ENCODE measurements around the gene MAPK6. TPM values are rescaled to one million over a fixed set of nuclear protein-coding genes. Genes with fewer than 3 reads are reported as not detected.

Gene MAPK6
- total and polyA plus RNA-seq, 2 donors (not counting 1 experiment from before 2014, with no cell fraction given), result 3.2 to 17.9 TPM

DNA sequence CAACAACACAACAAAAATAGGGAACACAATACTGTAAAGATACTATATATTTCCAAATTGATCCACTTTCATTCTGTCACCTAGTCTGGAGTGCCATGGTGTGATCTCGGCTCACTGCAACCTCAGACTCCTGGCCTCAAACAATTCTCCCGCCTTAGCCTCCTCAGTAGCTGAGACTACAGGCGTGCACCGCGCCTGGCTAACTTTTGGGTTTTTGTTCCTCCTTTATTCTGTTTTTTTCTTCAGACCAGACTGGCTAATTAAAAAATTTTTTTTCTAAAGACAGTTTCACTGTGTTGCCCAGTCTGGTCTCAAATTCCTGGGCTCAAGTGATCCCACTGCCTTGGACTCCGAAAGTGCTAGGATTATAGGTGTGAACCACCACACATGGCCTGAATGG lies 88.2 kb downstream of the MAPK6 start:
- no peak overlapping the region for H2AFZ ChIP-seq (ENCODE audit: insufficient read depth, low read depth, low read length, poor library complexity, severe bottlenecking)
- H3K27me3 ChIP-seq (replicated peaks in 1 of 4; ENCODE audit: control extremely low read depth in 1 of 4, control insufficient read depth in 3 of 4, insufficient read depth in 4 of 4, low read length in 3 of 4), result peaks cover 0 to 17% (median 4%) of the 10 kb centered on the region in 4 experiments
- no peak for ATAC-seq (ENCODE audit: low read depth)
- H3K27ac Mint-ChIP-seq, result no peak overlapping the region
- H3K27ac ChIP-seq (ENCODE audit: low read length in 2 of 2), result no peak overlapping the region
- TF ChIP-seq, protein P1, sequence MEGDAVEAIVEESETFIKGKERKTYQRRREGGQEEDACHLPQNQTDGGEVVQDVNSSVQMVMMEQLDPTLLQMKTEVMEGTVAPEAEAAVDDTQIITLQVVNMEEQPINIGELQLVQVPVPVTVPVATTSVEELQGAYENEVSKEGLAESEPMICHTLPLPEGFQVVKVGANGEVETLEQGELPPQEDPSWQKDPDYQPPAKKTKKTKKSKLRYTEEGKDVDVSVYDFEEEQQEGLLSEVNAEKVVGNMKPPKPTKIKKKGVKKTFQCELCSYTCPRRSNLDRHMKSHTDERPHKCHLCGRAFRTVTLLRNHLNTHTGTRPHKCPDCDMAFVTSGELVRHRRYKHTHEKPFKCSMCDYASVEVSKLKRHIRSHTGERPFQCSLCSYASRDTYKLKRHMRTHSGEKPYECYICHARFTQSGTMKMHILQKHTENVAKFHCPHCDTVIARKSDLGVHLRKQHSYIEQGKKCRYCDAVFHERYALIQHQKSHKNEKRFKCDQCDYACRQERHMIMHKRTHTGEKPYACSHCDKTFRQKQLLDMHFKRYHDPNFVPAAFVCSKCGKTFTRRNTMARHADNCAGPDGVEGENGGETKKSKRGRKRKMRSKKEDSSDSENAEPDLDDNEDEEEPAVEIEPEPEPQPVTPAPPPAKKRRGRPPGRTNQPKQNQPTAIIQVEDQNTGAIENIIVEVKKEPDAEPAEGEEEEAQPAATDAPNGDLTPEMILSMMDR (IDR thresholded peaks at IDR 0.05), result no peak
- no peak for TF ChIP-seq EZH2 (IDR thresholded peaks at IDR 0.05; ENCODE audit: borderline replicate concordance, insufficient read depth, low read depth, low read length, poor library complexity, severe bottlenecking)
- H3K4me3 ChIP-seq (ENCODE audit: control extremely low read depth in 1 of 5, extremely low read depth in 1 of 5, insufficient read depth in 1 of 5, low read depth in 2 of 5, low read length in 4 of 5), result no peak overlapping the region
- H3K9ac ChIP-seq (ENCODE audit: low read length), result no peak overlapping the region
- H3K4me1 Mint-ChIP-seq, result peaks cover 42% of the 10 kb centered on the region
- H3K36me3 ChIP-seq (replicated peaks in 1 of 2; ENCODE audit: control extremely low read depth in 1 of 2, control insufficient read depth in 1 of 2, extremely low read depth in 1 of 2, insufficient read depth in 2 of 2, low read length in 1 of 2), result no peaks in the 10 kb centered on the region
- no peaks in the 10 kb centered on the region for H4K20me1 ChIP-seq (ENCODE audit: control insufficient read depth, insufficient read depth, low read length, poor library complexity, severe bottlenecking)
- H3K9me3 ChIP-seq (ENCODE audit: control extremely low read depth in 1 of 3, control insufficient read depth in 2 of 3, insufficient read depth in 1 of 3, low read length in 2 of 3), result no peaks in the 10 kb centered on the region
- no peaks in the 10 kb centered on the region for H3K9me3 Mint-ChIP-seq (ENCODE audit: insufficient read depth)
- ChIA-PET CTCF (interaction anchor here (1.5 kb wide), 1 partner anchor 28 kb away, joined by 3 read pairs; no protein-coding TSS in a partner anchor), POLR2A (no interaction called here)
- DNase-seq, result no peak
- H3K79me2 ChIP-seq (ENCODE audit: control insufficient read depth, insufficient read depth, low read length), result no peaks in the 10 kb centered on the region
- H3K27me3 Mint-ChIP-seq, result peaks cover 14% of the 10 kb centered on the region
- no peak overlapping the region for H3K4me3 Mint-ChIP-seq
- WGBS (ENCODE audit: insufficient coverage), result 42% methylated on average over 6 of the region's 6 CpGs
- no peak overlapping the region for H3K4me2 ChIP-seq (replicated peaks; ENCODE audit: low read depth, low read length, poor library complexity, severe bottlenecking)
- H3K4me1 ChIP-seq (ENCODE audit: control insufficient read depth in 2 of 2, insufficient read depth in 2 of 2, low read length in 2 of 2), result peaks cover 28 to 63% of the 10 kb centered on the region in 2 donors
- intact Hi-C loops (cut with micrococcal nuclease), result no loop called here

DNA sequence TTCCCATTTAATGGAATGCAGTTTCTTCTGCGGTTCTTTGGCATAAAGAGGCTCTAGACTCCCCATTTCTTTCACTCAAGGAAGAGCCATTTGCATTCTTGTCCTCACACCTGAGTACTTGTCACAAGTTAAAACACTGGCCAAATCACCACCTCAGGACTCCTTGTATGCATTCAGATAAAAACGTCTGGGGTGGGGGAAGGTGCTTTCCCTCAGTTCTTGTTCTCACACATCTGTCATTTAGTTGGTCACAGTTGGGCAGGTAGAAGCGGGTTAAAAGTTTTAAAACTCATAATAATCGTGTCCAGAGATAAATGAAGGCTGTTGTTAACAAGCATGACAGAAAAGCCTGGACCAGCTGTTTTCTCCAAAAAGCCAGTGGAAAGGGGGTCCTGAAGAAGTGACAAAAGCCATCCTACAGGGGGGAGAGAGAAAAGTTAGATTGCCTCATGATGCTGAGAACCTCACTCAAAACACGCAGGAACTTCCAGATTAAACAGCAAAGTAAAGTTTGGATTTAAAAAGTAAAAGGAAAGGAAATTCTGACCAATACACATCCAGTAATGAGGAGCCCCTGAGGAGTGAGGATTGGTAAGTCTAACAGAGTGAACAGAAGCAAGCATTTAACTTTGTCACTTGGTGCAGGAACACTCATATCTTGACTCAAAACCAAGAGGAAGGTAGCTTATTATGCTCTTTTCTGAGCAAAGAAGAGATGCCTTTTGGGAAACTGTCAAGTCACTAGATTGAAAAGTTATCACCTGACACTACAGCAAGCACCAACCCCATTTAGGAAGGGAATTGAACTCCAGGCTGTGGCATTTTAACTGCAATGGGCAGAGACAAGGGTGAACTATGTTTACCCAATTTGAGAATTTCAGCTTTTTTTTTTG lies 90.8 kb downstream of the MAPK6 start:
- no peak for DNase-seq
- H3K9me3 Mint-ChIP-seq (ENCODE audit: insufficient read depth), result no peaks in the 10 kb centered on the region
- no peak overlapping the region for H3K9ac ChIP-seq (ENCODE audit: low read length)
- H3K4me3 Mint-ChIP-seq, result peak overlapping the region; percentile 20
- no CpG with 5 or more reads among the region's 5 CpGs for WGBS (ENCODE audit: insufficient coverage)
- H3K4me1 ChIP-seq (ENCODE audit: control insufficient read depth in 2 of 2, insufficient read depth in 2 of 2, low read length in 2 of 2), result peaks cover 18 to 44% of the 10 kb centered on the region in 2 donors
- no peak overlapping the region for H3K4me3 ChIP-seq (ENCODE audit: control extremely low read depth in 1 of 5, extremely low read depth in 1 of 5, insufficient read depth in 1 of 5, low read depth in 2 of 5, low read length in 4 of 5)
- H3K9me3 ChIP-seq (ENCODE audit: control extremely low read depth in 1 of 3, control insufficient read depth in 2 of 3, insufficient read depth in 1 of 3, low read length in 2 of 3), result no peaks in the 10 kb centered on the region
- H3K27me3 ChIP-seq (replicated peaks in 1 of 4; ENCODE audit: control extremely low read depth in 1 of 4, control insufficient read depth in 3 of 4, insufficient read depth in 4 of 4, low read length in 3 of 4), result peaks cover 0 to 18% (median 4%) of the 10 kb centered on the region in 4 experiments
- no peaks in the 10 kb centered on the region for H3K79me2 ChIP-seq (ENCODE audit: control insufficient read depth, insufficient read depth, low read length)
- TF ChIP-seq, protein P1 (IDR thresholded peaks at IDR 0.05), result no peak
- TF ChIP-seq EZH2 (IDR thresholded peaks at IDR 0.05; ENCODE audit: borderline replicate concordance, insufficient read depth, low read depth, low read length, poor library complexity, severe bottlenecking), result no peak
- no peaks in the 10 kb centered on the region for H3K36me3 ChIP-seq (replicated peaks in 1 of 2; ENCODE audit: control extremely low read depth in 1 of 2, control insufficient read depth in 1 of 2, extremely low read depth in 1 of 2, insufficient read depth in 2 of 2, low read length in 1 of 2)
- H3K27me3 Mint-ChIP-seq, result peaks cover 14% of the 10 kb centered on the region
- no peak overlapping the region for H2AFZ ChIP-seq (ENCODE audit: insufficient read depth, low read depth, low read length, poor library complexity, severe bottlenecking)
- H4K20me1 ChIP-seq (ENCODE audit: control insufficient read depth, insufficient read depth, low read length, poor library complexity, severe bottlenecking), result no peaks in the 10 kb centered on the region
- no peak overlapping the region for H3K27ac ChIP-seq (ENCODE audit: low read length in 2 of 2)
- ChIA-PET CTCF (interaction anchor here (1.0 kb wide), 1 partner anchor 32 kb away, joined by 3 read pairs; no protein-coding TSS in a partner anchor), POLR2A (interaction anchor here (0.6 kb wide), 1 partner anchor 47 kb away, joined by 7 read pairs; no protein-coding TSS in a partner anchor)
- H3K27ac Mint-ChIP-seq, result no peak overlapping the region
- peak; percentile 32 for ATAC-seq (ENCODE audit: low read depth)
- intact Hi-C loops (cut with micrococcal nuclease), result no loop called here
- H3K4me1 Mint-ChIP-seq, result peaks cover 24% of the 10 kb centered on the region
- H3K4me2 ChIP-seq (replicated peaks; ENCODE audit: low read depth, low read length, poor library complexity, severe bottlenecking), result no peak overlapping the region
